Measurements from ENCODE around the gene FTSJ3. TPM values are rescaled to one million over a fixed set of nuclear protein-coding genes. Genes with fewer than 3 reads are reported as not detected.

FTSJ3 gene
- total RNA-seq, 1 experiment from 2014 or later = 80.3 TPM

DNA sequence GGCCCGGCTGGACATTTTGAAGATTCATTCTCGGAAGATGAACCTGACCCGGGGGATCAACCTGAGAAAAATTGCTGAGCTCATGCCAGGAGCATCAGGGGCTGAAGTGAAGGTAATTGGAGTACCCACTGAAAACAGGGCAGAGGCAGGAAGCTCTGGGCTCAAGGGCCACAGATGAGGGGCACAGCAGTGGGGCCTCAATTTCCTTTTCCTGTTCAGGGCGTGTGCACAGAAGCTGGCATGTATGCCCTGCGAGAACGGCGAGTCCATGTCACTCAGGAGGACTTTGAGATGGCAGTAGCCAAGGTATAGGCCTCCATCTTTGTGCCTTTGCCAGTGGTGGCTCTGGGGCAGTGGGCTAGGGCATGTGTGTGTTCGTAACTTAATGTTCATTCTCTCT is 4.0 kb upstream of the FTSJ3 start:
- H3K4me1 ChIP-seq (ENCODE audit: insufficient read depth, low read length) = no peaks in the 10 kb centered on the region
- H3K79me2 ChIP-seq (ENCODE audit: insufficient read depth, low read length) = peaks cover 6% of the 10 kb centered on the region; the same call in 1 of the 2 replicates
- H3K27me3 Mint-ChIP-seq (ENCODE audit: low read depth) = no peaks in the 10 kb centered on the region; the same call in 1 of the 2 replicates
- WGBS (ENCODE audit: extremely low coverage, insufficient read length, low lambda C conversion rate) = no CpG with 5 or more reads among the region's 8 CpGs
- H3K9me3 ChIP-seq (ENCODE audit: control insufficient read depth, low read depth, low read length) = no peaks in the 10 kb centered on the region
- H2AK5ac ChIP-seq (ENCODE audit: insufficient read length, low read length) = no peak overlapping the region
- no peak overlapping the region for H3K27ac Mint-ChIP-seq
- H2AFZ ChIP-seq (ENCODE audit: low read length) = no peak overlapping the region
- H3K14ac ChIP-seq (ENCODE audit: insufficient read depth, low read length) = no peak overlapping the region
- no peak overlapping the region for H2BK120ac ChIP-seq (ENCODE audit: low read depth, low read length, poor library complexity, severe bottlenecking)
- no peak for DNase-seq
- no peaks in the 10 kb centered on the region for H3K27me3 ChIP-seq (ENCODE audit: insufficient read depth, low read length)
- H3K23ac ChIP-seq (ENCODE audit: insufficient read length, low read depth, low read length) = no peak overlapping the region
- H3K4me3 Mint-ChIP-seq = no peak overlapping the region
- H3K56ac ChIP-seq (ENCODE audit: insufficient read length, low read depth, low read length) = no peak overlapping the region
- TF ChIP-seq CTCF (conservative IDR thresholded peaks at IDR 0.05) = no peak
- no peak overlapping the region for H2BK20ac ChIP-seq (ENCODE audit: low read depth, low read length, poor library complexity, severe bottlenecking)
- H3K36me3 Mint-ChIP-seq (ENCODE audit: insufficient read depth in 1 of 3, low read depth in 3 of 3) = peaks cover 57 to 92% (median 77%) of the 10 kb centered on the region in 3 experiments
- no peaks in the 10 kb centered on the region; a peak in 1 of 5 replicates for H3K9me3 Mint-ChIP-seq
- no peak overlapping the region for H3K27ac ChIP-seq (ENCODE audit: insufficient read length, low read depth, low read length)
- H3K9ac ChIP-seq (ENCODE audit: extremely low read depth, insufficient read length, low read length) = no peak overlapping the region
- H4K5ac ChIP-seq (ENCODE audit: insufficient read length, low read depth, low read length) = no peak overlapping the region
- no peak overlapping the region for H3T11ph ChIP-seq (ENCODE audit: low read length)
- no peak overlapping the region for H2BK12ac ChIP-seq (ENCODE audit: insufficient read length, low read depth, low read length)
- H2BK15ac ChIP-seq (ENCODE audit: low read depth, low read length) = no peak overlapping the region
- no peak overlapping the region for H3K4me2 ChIP-seq (ENCODE audit: insufficient read depth, insufficient read length, low read length)
- H3K4me1 Mint-ChIP-seq = peaks cover 9 to 14% of the 10 kb centered on the region in 2 experiments
- no peak overlapping the region for H3K4ac ChIP-seq (ENCODE audit: low read depth, low read length)
- H3K18ac ChIP-seq (ENCODE audit: insufficient read length, low read depth, low read length) = no peak overlapping the region
- H4K91ac ChIP-seq (ENCODE audit: insufficient read length, low read depth, low read length) = no peak overlapping the region
- H2BK5ac ChIP-seq (ENCODE audit: insufficient read length, low read length) = no peak overlapping the region
- peaks cover 3% of the 10 kb centered on the region for H3K79me1 ChIP-seq (ENCODE audit: insufficient read depth, low read depth, low read length, poor library complexity, severe bottlenecking)
- H3K23me2 ChIP-seq (ENCODE audit: insufficient read length, low read depth, low read length, poor library complexity, severe bottlenecking) = peaks cover 6% of the 10 kb centered on the region
- peaks cover 2% of the 10 kb centered on the region for H4K20me1 ChIP-seq (ENCODE audit: control insufficient read depth, insufficient read depth, insufficient read length)
- H4K8ac ChIP-seq (replicated peaks; ENCODE audit: insufficient read length, low read depth, low read length) = no peak overlapping the region
